HepG2 (cell line): ENCODE data around the gene TSHZ1. TPM values are rescaled to one million over a fixed set of nuclear protein-coding genes. Genes with fewer than 3 reads are reported as not detected.

Experiments
- ATAC-seq: fragments of 200-7000 bp; cut with Tn5 transposase; 3 replicates; pipeline ENCODE4 v1.9.1; 2020; ENCODE audit warnings: mild to moderate bottlenecking, moderate library complexity
- BruUV-seq: library from RNA; stranded (reverse); fragments of 400-500 nt; replicated peaks from 2 replicates; lab custom pipeline; 2021; lab: Mats Ljungman, UMichigan
- CTCF ChIA-PET: fragments of 300-600 bp; formaldehyde crosslinking; extraction: SDS; loops from one replicate; lab custom pipeline; 2021; ENCODE audit warnings: low total read pairs, inconsistent platforms, low intra/inter-chr PET ratio; lab: Yijun Ruan, JAX
- POLR2A ChIA-PET: fragments of 350-600 bp; sonication (Branson Sonifier 250); formaldehyde crosslinking; loops from one replicate; lab custom pipeline; 2020; ENCODE audit warnings: antibody characterized with exemption, inconsistent platforms; lab: Yijun Ruan, JAX
- DNase-seq: peaks from one replicate; pipeline ENCODE4 v3.0.0-alpha.2; 2015; ENCODE audit warnings: low spot score
- FAIRE-seq: peaks from 3 replicates; lab custom pipeline; 2011; peaks lifted over from hg19 to GRCh38; lab: Jason Lieb, UNC
- H2AFZ ChIP-seq: one replicate; pipeline ENCODE4 v1.6.1; 2011; ENCODE audit warnings: low read length, inconsistent platforms
- H3K27ac ChIP-seq: fragments of 300-600 bp; 3 replicates; pipeline ENCODE4 v1.8.0; 2011; ENCODE audit warnings: mixed run types, mild to moderate bottlenecking, mixed read lengths, low read length, inconsistent platforms; ENCODE audit not compliant: insufficient read depth; ENCODE audit errors: extremely low read length
- H3K27me3 ChIP-seq, 2 experiments: fragments of 200-600 bp in 1 of 2; 2 replicates in 1 of 2; 3 replicates in 1 of 2; pipeline versions ENCODE4 v1.6.0 to v1.8.0; 2011; ENCODE audit warnings: low read length in 2 of 2, mild to moderate bottlenecking in 2 of 2, moderate library complexity in 2 of 2, inconsistent platforms in 1 of 2; ENCODE audit not compliant: insufficient read depth in 2 of 2, control insufficient read depth in 1 of 2
- H3K36me3 ChIP-seq, 2 experiments: fragments of 200-600 bp in 1 of 2; replicated peaks in 1 of 2; 2 replicates in 1 of 2; 3 replicates in 1 of 2; pipeline versions ENCODE4 v1.5.1 to v1.8.0; 2011; ENCODE audit warnings: low read length in 2 of 2, inconsistent platforms in 1 of 2; ENCODE audit not compliant: insufficient read depth in 2 of 2, control insufficient read depth in 1 of 2
- H3K4me1 ChIP-seq: 2 replicates; pipeline ENCODE4 v1.5.1; 2012; ENCODE audit warnings: low read length, inconsistent platforms; ENCODE audit not compliant: insufficient read depth
- H3K4me2 ChIP-seq: 2 replicates; pipeline ENCODE4 v1.6.0; 2011; ENCODE audit warnings: low read depth, low read length, inconsistent platforms
- H3K4me3 ChIP-seq, 3 experiments: fragments of 200-600 bp in 1 of 3; sonication (generic), shearing (Covaris generic) in 1 of 3; replicated peaks in 1 of 3; 2 replicates each; pipeline ENCODE4 v1.5.1; 2011 to 2016; ENCODE audit warnings: low read length in 3 of 3, inconsistent platforms in 2 of 3, low read depth in 2 of 3, mild to moderate bottlenecking in 2 of 3, control low read depth in 1 of 3, mixed read lengths in 1 of 3; ENCODE audit not compliant: insufficient read depth in 1 of 3
- H3K79me2 ChIP-seq: one replicate; pipeline ENCODE4 v1.6.1; 2011; ENCODE audit warnings: low read length, inconsistent platforms; ENCODE audit not compliant: insufficient read depth
- H3K9ac ChIP-seq: 2 replicates; pipeline ENCODE4 v1.6.0; 2011; ENCODE audit warnings: mild to moderate bottlenecking, low read depth, low read length, inconsistent platforms; ENCODE audit not compliant: insufficient read depth
- H3K9me3 ChIP-seq: 2 replicates; pipeline ENCODE4 v1.5.1; 2012; ENCODE audit warnings: mild to moderate bottlenecking, low read length
- H4K20me1 ChIP-seq: 2 replicates; pipeline ENCODE4 v1.6.0; 2011; ENCODE audit warnings: inconsistent platforms, mild to moderate bottlenecking, low read length, moderate library complexity; ENCODE audit not compliant: insufficient read depth
- JUN ChIP-seq: sonication (generic); formaldehyde crosslinking; IDR thresholded peaks from 2 replicates; pipeline ENCODE4 v1.4.0; 2020; ENCODE audit warnings: mild to moderate bottlenecking, missing genetic modification reagents
- KLF13 ChIP-seq: sonication (generic); formaldehyde crosslinking; IDR thresholded peaks from 2 replicates; pipeline ENCODE4 v1.4.0; 2020; ENCODE audit warnings: mild to moderate bottlenecking, missing genetic modification reagents
- SP2 ChIP-seq: sonication (generic); formaldehyde crosslinking; IDR thresholded peaks from 2 replicates; pipeline ENCODE4 v1.5.1; 2020; ENCODE audit warnings: mild to moderate bottlenecking, missing genetic modification reagents
- TCF7 ChIP-seq: sonication (generic); IDR thresholded peaks from 2 replicates; pipeline ENCODE4 v1.6.1; 2016; ENCODE audit warnings: antibody characterized with exemption, low read depth
- WGBS: methylation state at CpG from one replicate; pipeline ENCODE4 v1.1.6; 2017; ENCODE audit warnings: low lambda C conversion rate; 5-methylcytosine and 5-hydroxymethylcytosine counted together
- in situ Hi-C: cut with HindIII; loops from 2 replicates; pipeline ENCODE4 v1.10.0; 2017; ENCODE audit warnings: low pct_unique_long_range_greater_than_20kb; ENCODE audit not compliant: extremely low pct_ligation_motif_present
- intact Hi-C: fragments of 100-400 bp; cut with micrococcal nuclease; formaldehyde crosslinking; loops from one replicate; pipeline ENCODE4 v1.10.0; 2022; ENCODE audit not compliant: unreplicated experiment
- polyA plus RNA-seq, 8 experiments: library from polyadenylated mRNA; depleted of rRNA in 3 of 8; stranded (reverse) in 7 of 8; unstranded in 1 of 8; fragments of >200 nt; fragmentation: Illumina TruSeq in 4 of 8; extraction: Trizol in 4 of 8; gene quantifications; 2 replicates each; pipeline versions ENCODE4 v1.2.1 to v1.2.3, GENCODE V29; 2011 to 2016; ENCODE audit warnings: low read depth in 4 of 8, missing spikeins in 1 of 8, mixed read lengths in 1 of 8; ENCODE audit not compliant: insufficient read depth in 1 of 8
- total RNA-seq, 5 experiments: library from RNA; depleted of rRNA; stranded (reverse); fragments of >200 nt; fragmentation: Illumina TruSeq; extraction: Trizol; gene quantifications; 2 replicates each; pipeline ENCODE4 v1.2.3, GENCODE V29; 2016; ENCODE audit warnings: low read depth in 1 of 5
- TF ChIP-seq, protein P1 (sequence below): sonication (generic); formaldehyde crosslinking; IDR thresholded peaks from 2 replicates; pipeline ENCODE4 v1.8.1; 2022; ENCODE audit warnings: low read depth, mild to moderate bottlenecking, missing genetic modification reagents

The TSHZ1 gene
- total and polyA plus RNA-seq, 2 of the 13 experiments (the other 11 are each of a cell fraction or from before 2014, with no cell fraction given) = 2.5 to 2.7 TPM

DNA sequence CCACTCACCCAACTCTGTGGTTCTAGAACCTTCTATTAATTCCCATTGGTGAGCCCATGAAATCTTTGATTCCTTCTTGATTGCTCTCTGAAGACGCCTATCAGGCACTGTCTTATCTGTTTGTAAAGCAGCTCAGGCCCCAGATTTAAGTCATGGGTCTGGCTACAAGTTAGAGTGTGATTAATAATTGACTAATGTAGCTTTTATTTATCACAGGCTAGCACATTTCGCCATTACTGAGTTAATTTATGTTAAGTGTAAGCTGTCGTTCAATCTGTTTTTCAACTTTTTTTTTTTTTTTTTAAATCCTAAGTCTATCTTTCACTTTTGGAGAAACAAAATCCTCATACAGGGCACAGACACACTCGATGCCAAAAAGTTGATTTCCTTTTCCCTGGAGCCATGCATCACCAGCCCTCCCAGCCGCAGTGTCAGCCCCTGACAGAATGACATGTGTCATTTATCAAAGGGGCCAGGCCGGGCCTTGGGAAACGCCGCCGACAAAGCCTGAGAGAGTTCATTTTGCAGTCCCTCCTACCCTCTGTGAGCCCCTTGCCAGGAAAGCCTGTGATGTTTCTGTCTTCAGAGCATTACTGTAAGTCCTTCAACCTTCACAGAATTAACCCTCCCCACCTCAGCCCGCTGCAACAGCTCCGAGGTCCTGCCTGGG, 15.8 kb downstream of the TSHZ1 start (continued):
- TF ChIP-seq JUN (CRISPR knock-in tag) (no peak), SP2 (CRISPR knock-in tag) (no peak)
- TF ChIP-seq, protein P1, sequence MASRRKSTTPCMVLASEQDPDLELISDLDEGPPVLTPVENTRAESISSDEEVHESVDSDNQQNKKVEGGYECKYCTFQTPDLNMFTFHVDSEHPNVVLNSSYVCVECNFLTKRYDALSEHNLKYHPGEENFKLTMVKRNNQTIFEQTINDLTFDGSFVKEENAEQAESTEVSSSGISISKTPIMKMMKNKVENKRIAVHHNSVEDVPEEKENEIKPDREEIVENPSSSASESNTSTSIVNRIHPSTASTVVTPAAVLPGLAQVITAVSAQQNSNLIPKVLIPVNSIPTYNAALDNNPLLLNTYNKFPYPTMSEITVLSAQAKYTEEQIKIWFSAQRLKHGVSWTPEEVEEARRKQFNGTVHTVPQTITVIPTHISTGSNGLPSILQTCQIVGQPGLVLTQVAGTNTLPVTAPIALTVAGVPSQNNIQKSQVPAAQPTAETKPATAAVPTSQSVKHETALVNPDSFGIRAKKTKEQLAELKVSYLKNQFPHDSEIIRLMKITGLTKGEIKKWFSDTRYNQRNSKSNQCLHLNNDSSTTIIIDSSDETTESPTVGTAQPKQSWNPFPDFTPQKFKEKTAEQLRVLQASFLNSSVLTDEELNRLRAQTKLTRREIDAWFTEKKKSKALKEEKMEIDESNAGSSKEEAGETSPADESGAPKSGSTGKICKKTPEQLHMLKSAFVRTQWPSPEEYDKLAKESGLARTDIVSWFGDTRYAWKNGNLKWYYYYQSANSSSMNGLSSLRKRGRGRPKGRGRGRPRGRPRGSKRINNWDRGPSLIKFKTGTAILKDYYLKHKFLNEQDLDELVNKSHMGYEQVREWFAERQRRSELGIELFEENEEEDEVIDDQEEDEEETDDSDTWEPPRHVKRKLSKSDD (CRISPR knock-in tag) = no peak

DNA sequence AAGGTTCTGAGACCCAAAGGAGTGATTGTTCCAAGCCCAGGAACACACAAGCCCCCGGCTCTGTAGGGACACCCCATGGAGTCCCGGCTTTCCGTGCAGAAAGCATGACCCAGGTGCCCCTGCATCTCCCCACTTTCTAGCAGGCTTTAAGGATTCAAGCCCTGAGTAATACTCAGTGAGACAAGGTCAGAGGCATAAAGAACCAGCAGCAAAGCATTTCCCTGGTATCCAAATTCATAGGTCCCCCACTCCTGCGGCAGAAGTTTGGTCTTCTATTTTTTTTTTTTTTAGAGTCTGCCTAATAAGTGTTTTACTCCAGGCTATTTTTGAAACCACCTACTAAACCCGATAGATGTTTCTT, 16.3 kb downstream of the TSHZ1 start:
- no peaks in the 10 kb centered on the region for H3K9me3 ChIP-seq
- peaks cover 5% of the 10 kb centered on the region for H3K79me2 ChIP-seq
- ATAC-seq (peak; percentile 38; the same call in 2 of the 3 replicates), DNase-seq (no peak), FAIRE-seq (no peak)
- 76% methylated on average over 2 of the region's 5 CpGs for WGBS
- H3K9ac ChIP-seq = peak overlapping the region; percentile 40; the same call in 1 of the 2 replicates
- 0 out of 5 replicates have a peak, but pooled peaks cover 0 to 3% of the 10 kb centered on the region in 2 experiments for H3K36me3 ChIP-seq
- in situ Hi-C loops = no loop called here
- H3K4me2 ChIP-seq = peak overlapping the region; percentile 62
- TF ChIP-seq TCF7 (peak; percentile 4; the same call in 1 of the 2 replicates), KLF13 (CRISPR knock-in tag) (no peak)
- ChIA-PET POLR2A (no interaction called here), CTCF (no interaction called here)
- H4K20me1 ChIP-seq = 0 out of 2 replicates have a peak, but pooled peaks cover 4% of the 10 kb centered on the region
- H3K4me1 ChIP-seq = peaks cover 46% of the 10 kb centered on the region
- intact Hi-C loops = no loop called here
- H3K4me3 ChIP-seq = peak overlapping the region in 2 of 3 experiments; percentile 23 to 41; a peak in 3 of 6 replicates
- no peak overlapping the region for H2AFZ ChIP-seq
- H3K27ac ChIP-seq = peak overlapping the region; percentile 11
- BruUV-seq = no TSS peak
- no peaks in the 10 kb centered on the region for H3K27me3 ChIP-seq
